Activated naive CD8-positive, alpha-beta T cell treated with anti-CD3 and anti-CD28 coated beads, Interleukin-2, amount 50 U/mL, for 24 hours (primary cell): ENCODE results near the gene AZU1.
"Not testable (repeated sequence)": the region's sequence is repeated elsewhere in the genome, so short reads cannot be mapped to it uniquely, and the experiment has no call there.

Experiments
- ATAC-seq: fragments of 150-1000 bp; cut with Tn5 transposase; one replicate; pipeline ENCODE4 v1.10.0; 2021
- DNase-seq: peaks from one replicate; pipeline ENCODE4 v3.0.0; 2021
- H3K27ac Mint-ChIP-seq: one replicate; pipeline ENCODE4 v1.8.0; 2021; ENCODE audit warnings: mild to moderate bottlenecking, mixed read lengths
- H3K27me3 Mint-ChIP-seq: one replicate; pipeline ENCODE4 v1.8.0; 2021; ENCODE audit warnings: mixed read lengths
- H3K36me3 Mint-ChIP-seq: one replicate; pipeline ENCODE4 v1.8.0; 2021; ENCODE audit warnings: low read depth, mixed read lengths
- H3K4me1 Mint-ChIP-seq: one replicate; pipeline ENCODE4 v1.8.0; 2021; ENCODE audit warnings: mixed read lengths
- H3K4me3 Mint-ChIP-seq: one replicate; pipeline ENCODE4 v1.8.0; 2021; ENCODE audit warnings: mild to moderate bottlenecking, moderate library complexity, mixed read lengths
- H3K9me3 Mint-ChIP-seq: one replicate; pipeline ENCODE4 v1.8.0; 2021; ENCODE audit warnings: mixed read lengths

The AZU1 gene

GRCh38 chr19:825897-826644 lies 1.6 kb upstream of the AZU1 start:
- no peak for ATAC-seq
- DNase-seq = no peak
- peaks cover 22% of the 10 kb centered on the region for H3K27me3 Mint-ChIP-seq
- no peaks in the 10 kb centered on the region for H3K36me3 Mint-ChIP-seq
- H3K9me3 Mint-ChIP-seq = no peaks in the 10 kb centered on the region
- no peaks in the 10 kb centered on the region for H3K4me1 Mint-ChIP-seq
- no peak overlapping the region for H3K4me3 Mint-ChIP-seq
- H3K27ac Mint-ChIP-seq = no peak overlapping the region

- no peak for ATAC-seq
- peaks cover 22% of the 10 kb centered on the region for H3K27me3 Mint-ChIP-seq
- H3K4me1 Mint-ChIP-seq = no peaks in the 10 kb centered on the region
These were observed 325 bp upstream of the AZU1 start for GRCh38 chr19:827314-827709.

GRCh38 chr19:829129-829758 lies 1.6 kb downstream of the AZU1 start:
- no peak overlapping the region for H3K27ac Mint-ChIP-seq
- no peaks in the 10 kb centered on the region for H3K9me3 Mint-ChIP-seq
- no peak for ATAC-seq
- DNase-seq = no peak
- H3K4me3 Mint-ChIP-seq = no peak overlapping the region
- no peaks in the 10 kb centered on the region for H3K4me1 Mint-ChIP-seq
- H3K36me3 Mint-ChIP-seq = no peaks in the 10 kb centered on the region
- H3K27me3 Mint-ChIP-seq = peaks cover 8% of the 10 kb centered on the region

More at GRCh38 chr19:827314-827709, 325 bp upstream of the AZU1 start:
- Mint-ChIP-seq H3K4me3 (no peak overlapping the region), H3K27ac (no peak overlapping the region), H3K36me3 (no peaks in the 10 kb centered on the region), H3K9me3 (no peaks in the 10 kb centered on the region)
- no peak for DNase-seq

- H3K27me3 Mint-ChIP-seq = peaks cover 11% of the 10 kb centered on the region
- no peak for DNase-seq
- no peak overlapping the region for H3K27ac Mint-ChIP-seq
- no peaks in the 10 kb centered on the region for H3K36me3 Mint-ChIP-seq
- H3K9me3 Mint-ChIP-seq = no peaks in the 10 kb centered on the region
- no peak for ATAC-seq
- H3K4me3 Mint-ChIP-seq = no peak overlapping the region
- no peaks in the 10 kb centered on the region for H3K4me1 Mint-ChIP-seq
These were observed 4.1 kb downstream of the AZU1 start for GRCh38 chr19:831407-832369.

- Mint-ChIP-seq H3K27me3 (peaks cover 11% of the 10 kb centered on the region), H3K4me3 (no peak overlapping the region), H3K4me1 (no peaks in the 10 kb centered on the region), H3K27ac (no peak overlapping the region), H3K9me3 (no peaks in the 10 kb centered on the region), H3K36me3 (no peaks in the 10 kb centered on the region)
- DNase-seq = no peak
- no peak for ATAC-seq
These were observed 6.6 kb downstream of the AZU1 start for GRCh38 chr19:834216-834615.

- Mint-ChIP-seq H3K36me3 (no peaks in the 10 kb centered on the region), H3K27me3 (peaks cover 11% of the 10 kb centered on the region), H3K27ac (no peak overlapping the region), H3K4me1 (no peaks in the 10 kb centered on the region), H3K4me3 (no peak overlapping the region), H3K9me3 (no peaks in the 10 kb centered on the region)
- no peak for DNase-seq
- no peak for ATAC-seq
These were observed 7.7 kb downstream of the AZU1 start for GRCh38 chr19:835210-835810.

- Mint-ChIP-seq H3K27ac (no peak within 1 kb of the TSS), H3K9me3 (no peaks in the 10 kb centered on the region), H3K27me3 (peaks cover 34% of the 10 kb centered on the region), H3K4me1 (peaks cover 3% of the 10 kb centered on the region), H3K36me3 (no peaks in the 10 kb centered on the region), H3K4me3 (no peak within 1 kb of the TSS)
- DNase-seq (no peak), ATAC-seq (no peak)
These were observed 13.0 kb downstream of the AZU1 start, which contains the start of gene PRTN3 for GRCh38 chr19:840519-841206. PRTN3 (plus strand) TSS chr19:840999; CDS start chr19:841009, 10 bp downstream.

GRCh38 chr19:842802-843179 lies 15.2 kb downstream of the AZU1 start:
- not testable (repeated sequence) for H3K4me3 Mint-ChIP-seq, H3K36me3 Mint-ChIP-seq, DNase-seq, H3K4me1 Mint-ChIP-seq, H3K27ac Mint-ChIP-seq, H3K9me3 Mint-ChIP-seq, ATAC-seq
- H3K27me3 Mint-ChIP-seq = peaks cover 43% of the 10 kb centered on the region

- H3K4me3 Mint-ChIP-seq = no peak overlapping the region
- no peak overlapping the region for H3K27ac Mint-ChIP-seq
These were observed 15.7 kb downstream of the AZU1 start for GRCh38 chr19:843180-843835.

GRCh38 chr19:843836-844545 lies 16.4 kb downstream of the AZU1 start:
- Mint-ChIP-seq H3K27me3 (peaks cover 46% of the 10 kb centered on the region), H3K36me3 (no peaks in the 10 kb centered on the region)

More at GRCh38 chr19:843180-843835, 15.7 kb downstream of the AZU1 start:
- Mint-ChIP-seq H3K9me3 (no peaks in the 10 kb centered on the region), H3K36me3 (no peaks in the 10 kb centered on the region), H3K27me3 (peaks cover 43% of the 10 kb centered on the region), H3K4me1 (peaks cover 3% of the 10 kb centered on the region)
- no peak for DNase-seq
- no peak for ATAC-seq

GRCh38 chr19:844546-844971 lies 16.9 kb downstream of the AZU1 start:
- DNase-seq = no peak
- peaks cover 3% of the 10 kb centered on the region for H3K4me1 Mint-ChIP-seq
- H3K36me3 Mint-ChIP-seq = no peaks in the 10 kb centered on the region
- peaks cover 52% of the 10 kb centered on the region for H3K27me3 Mint-ChIP-seq
- H3K9me3 Mint-ChIP-seq = no peaks in the 10 kb centered on the region
- no peak for ATAC-seq
- H3K4me3 Mint-ChIP-seq = no peak overlapping the region
- no peak overlapping the region for H3K27ac Mint-ChIP-seq

More at GRCh38 chr19:843836-844545, 16.4 kb downstream of the AZU1 start:
- no peak overlapping the region for H3K4me3 Mint-ChIP-seq
- no peak overlapping the region for H3K27ac Mint-ChIP-seq
- peaks cover 3% of the 10 kb centered on the region for H3K4me1 Mint-ChIP-seq
- no peak for ATAC-seq
- H3K9me3 Mint-ChIP-seq = no peaks in the 10 kb centered on the region
- no peak for DNase-seq

- H3K9me3 Mint-ChIP-seq = no peaks in the 10 kb centered on the region
- peaks cover 58% of the 10 kb centered on the region for H3K27me3 Mint-ChIP-seq
- ATAC-seq (no peak), DNase-seq (no peak)
- no peaks in the 10 kb centered on the region for H3K36me3 Mint-ChIP-seq
- no peak overlapping the region for H3K4me3 Mint-ChIP-seq
- no peak overlapping the region for H3K27ac Mint-ChIP-seq
- peaks cover 3% of the 10 kb centered on the region for H3K4me1 Mint-ChIP-seq
These were observed 18.3 kb downstream of the AZU1 start for GRCh38 chr19:845707-846521.
